Measurements from ENCODE around the gene VPS18. TPM values are rescaled to one million over a fixed set of nuclear protein-coding genes. Genes with fewer than 3 reads are reported as not detected.

Gene VPS18
- total and polyA plus RNA-seq, 2 donors (not counting 1 experiment from before 2014, with no cell fraction given): 13.6 to 29.6 TPM

GRCh38 chr15:40927873-40928806, 33.9 kb downstream of the VPS18 start:
- ChIA-PET POLR2A (interaction anchor here (0.5 to 3.5 kb wide), 4 partner anchors 21 to 658 kb away, joined by 4 to 29 read pairs (median 6); no protein-coding TSS in a partner anchor), CTCF (interaction anchor here (0.5 to 10.7 kb wide), 6 partner anchors 13 to 354 kb away, joined by 3 to 84 read pairs (median 4); partner anchors contain the start of gene CHAC1)
- H3K4me1 Mint-ChIP-seq: peaks cover 47% of the 10 kb centered on the region
- H3K9me3 Mint-ChIP-seq (ENCODE audit: insufficient read depth): no peaks in the 10 kb centered on the region
- Histone ChIP-seq H3K9me3 (ENCODE audit: control extremely low read depth in 1 of 3, control insufficient read depth in 2 of 3, insufficient read depth in 1 of 3, low read length in 2 of 3) (peaks cover 0 to 25% (median 0%) of the 10 kb centered on the region in 3 donors), H3K36me3 (replicated peaks in 1 of 2; ENCODE audit: control extremely low read depth in 1 of 2, control insufficient read depth in 1 of 2, extremely low read depth in 1 of 2, insufficient read depth in 2 of 2, low read length in 1 of 2) (no peaks in the 10 kb centered on the region), H4K20me1 (ENCODE audit: control insufficient read depth, insufficient read depth, low read length, poor library complexity, severe bottlenecking) (peaks cover 20% of the 10 kb centered on the region), H3K4me2 (replicated peaks; ENCODE audit: low read depth, low read length, poor library complexity, severe bottlenecking) (peak overlapping the region; percentile 100), H3K27me3 (replicated peaks in 1 of 4; ENCODE audit: control extremely low read depth in 1 of 4, control insufficient read depth in 3 of 4, insufficient read depth in 4 of 4, low read length in 3 of 4) (peaks cover 0 to 85% (median 51%) of the 10 kb centered on the region in 4 experiments), H3K9ac (ENCODE audit: low read length) (peak overlapping the region; percentile 70), H3K4me1 (ENCODE audit: control insufficient read depth in 2 of 2, insufficient read depth in 2 of 2, low read length in 2 of 2) (peaks cover 57 to 65% of the 10 kb centered on the region in 2 donors), H2AFZ (ENCODE audit: insufficient read depth, low read depth, low read length, poor library complexity, severe bottlenecking) (peak overlapping the region; percentile 67), H3K27ac (ENCODE audit: low read length in 2 of 2) (no peak overlapping the region), H3K79me2 (ENCODE audit: control insufficient read depth, insufficient read depth, low read length) (no peaks in the 10 kb centered on the region), H3K4me3 (ENCODE audit: control extremely low read depth in 1 of 5, extremely low read depth in 1 of 5, insufficient read depth in 1 of 5, low read depth in 2 of 5, low read length in 4 of 5) (peak overlapping the region in 4 of 5 experiments; percentile 31 to 60 (median 48))
- DNase-seq (peak; percentile 44), ATAC-seq (ENCODE audit: low read depth) (peak; percentile 22)
- peak overlapping the region; percentile 82 for H3K4me3 Mint-ChIP-seq
- 2% methylated on average over 55 of the region's 68 CpGs for WGBS (ENCODE audit: insufficient coverage)
- TF ChIP-seq EZH2 (IDR thresholded peaks at IDR 0.05; ENCODE audit: borderline replicate concordance, insufficient read depth, low read depth, low read length, poor library complexity, severe bottlenecking): peak; percentile 73
- TF ChIP-seq CTCF (IDR thresholded peaks at IDR 0.05): no peak
- H3K27me3 Mint-ChIP-seq: peaks cover 62% of the 10 kb centered on the region
- H3K27ac Mint-ChIP-seq: no peak overlapping the region
- intact Hi-C loops (cut with micrococcal nuclease): loop anchor here (2.0 kb wide), 1 partner anchor 13 kb away; no protein-coding TSS in a partner anchor

Data from B cell (primary cell).